Urinary bladder (tissue), 4 donors: ENCODE data around the gene KRTCAP3. TPM values are rescaled to one million over a fixed set of nuclear protein-coding genes. Genes with fewer than 3 reads are reported as not detected.

Experiments used
- DNase-seq: peaks from one replicate; pipeline ENCODE4 v3.0.0-alpha.2; 2015; ENCODE audit errors: extremely low spot score
- H3K27ac ChIP-seq: one replicate; pipeline ENCODE4 v1.5.1; 2013; ENCODE audit warnings: low read depth, mild to moderate bottlenecking, moderate library complexity
- H3K36me3 ChIP-seq: one replicate; pipeline ENCODE4 v1.6.1; 2013; ENCODE audit warnings: mild to moderate bottlenecking, moderate library complexity; ENCODE audit not compliant: insufficient read depth
- H3K4me1 ChIP-seq: one replicate; pipeline ENCODE4 v1.6.1; 2013; ENCODE audit warnings: mild to moderate bottlenecking, moderate library complexity; ENCODE audit not compliant: insufficient read depth
- H3K4me3 ChIP-seq: one replicate; pipeline ENCODE4 v1.5.1; 2013; ENCODE audit warnings: low read depth, low read length
- WGBS: extraction: QIAGEN DNeasy Blood & Tissue Kit; methylation state at CpG from one replicate; pipeline ENCODE4 v1.1.7; 2013; 5-methylcytosine and 5-hydroxymethylcytosine counted together
- polyA plus RNA-seq: library from polyadenylated mRNA; stranded (reverse); fragments of 200-250 nt; gene quantifications from one replicate; pipeline ENCODE4 v1.2.3, GENCODE V29; 2013
- total RNA-seq: library from RNA; depleted of rRNA; stranded (reverse); fragments of >200 nt; gene quantifications from one replicate; pipeline ENCODE4 v1.2.3, GENCODE V29; 2014
- donor health status: healthy with polysubstance abuse.
- donor health status: healthy.

The KRTCAP3 gene, protein sequence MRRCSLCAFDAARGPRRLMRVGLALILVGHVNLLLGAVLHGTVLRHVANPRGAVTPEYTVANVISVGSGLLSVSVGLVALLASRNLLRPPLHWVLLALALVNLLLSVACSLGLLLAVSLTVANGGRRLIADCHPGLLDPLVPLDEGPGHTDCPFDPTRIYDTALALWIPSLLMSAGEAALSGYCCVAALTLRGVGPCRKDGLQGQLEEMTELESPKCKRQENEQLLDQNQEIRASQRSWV
- 2.5 TPM for total RNA-seq
- polyA plus RNA-seq, result 12.7 TPM

DNA sequence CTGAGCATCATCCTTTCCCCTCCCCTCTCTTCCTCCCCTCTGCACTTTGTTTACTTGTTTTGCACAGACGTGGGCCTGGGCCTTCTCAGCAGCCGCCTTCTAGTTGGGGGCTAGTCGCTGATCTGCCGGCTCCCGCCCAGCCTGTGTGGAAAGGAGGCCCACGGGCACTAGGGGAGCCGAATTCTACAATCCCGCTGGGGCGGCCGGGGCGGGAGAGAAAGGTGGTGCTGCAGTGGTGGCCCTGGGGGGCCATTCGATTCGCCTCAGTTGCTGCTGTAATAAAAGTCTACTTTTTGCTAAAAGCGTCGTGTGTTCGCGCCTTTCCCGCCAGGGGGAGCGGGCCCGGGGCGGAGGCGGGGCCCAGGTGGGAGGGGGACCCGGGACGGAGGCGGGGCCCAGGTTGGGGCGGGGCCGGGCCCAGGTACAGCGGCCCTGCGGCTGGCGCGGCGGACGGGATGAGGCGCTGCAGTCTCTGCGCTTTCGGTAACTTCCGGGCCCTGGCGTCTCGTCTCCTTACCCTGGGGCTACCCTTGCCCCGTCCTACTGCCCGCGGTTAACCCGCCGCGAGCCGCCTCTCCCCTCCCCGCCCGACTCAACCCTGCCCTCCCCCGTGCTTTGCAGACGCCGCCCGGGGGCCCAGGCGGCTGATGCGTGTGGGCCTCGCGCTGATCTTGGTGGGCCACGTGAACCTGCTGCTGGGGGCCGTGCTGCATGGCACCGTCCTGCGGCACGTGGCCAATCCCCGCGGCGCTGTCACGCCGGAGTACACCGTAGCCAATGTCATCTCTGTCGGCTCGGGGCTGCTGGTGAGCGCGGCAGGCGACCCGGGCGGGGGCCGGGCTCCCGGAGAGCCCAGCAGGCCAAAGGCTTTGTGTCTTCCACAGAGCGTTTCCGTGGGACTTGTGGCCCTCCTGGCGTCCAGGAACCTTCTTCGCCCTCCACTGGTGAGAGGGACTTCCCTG lies at the start of gene KRTCAP3:
KRTCAP3 (plus strand) TSS at position 424 of the 962 bp plus-strand sequence; CDS start at position 456, 32 bp downstream.
- no peak for DNase-seq
- Histone ChIP-seq H3K4me3 (peak within 1 kb of the TSS; percentile 11), H3K4me1 (no peaks in the 10 kb centered on the region), H3K27ac (peak within 1 kb of the TSS; percentile 53), H3K36me3 (peaks cover 10% of the 10 kb centered on the region)
- WGBS, result 27% methylated on average over 80 of the region's 80 CpGs

- H3K4me3 ChIP-seq, result no peak overlapping the region
- H3K36me3 ChIP-seq, result no peaks in the 10 kb centered on the region
- H3K4me1 ChIP-seq, result no peaks in the 10 kb centered on the region
- no peak for DNase-seq
- WGBS, result 98% methylated on average over 33 of the region's 33 CpGs
- no peak overlapping the region for H3K27ac ChIP-seq
These were observed 49.0 kb upstream of the KRTCAP3 start for GRCh38 chr2:27393225-27393624.

DNA sequence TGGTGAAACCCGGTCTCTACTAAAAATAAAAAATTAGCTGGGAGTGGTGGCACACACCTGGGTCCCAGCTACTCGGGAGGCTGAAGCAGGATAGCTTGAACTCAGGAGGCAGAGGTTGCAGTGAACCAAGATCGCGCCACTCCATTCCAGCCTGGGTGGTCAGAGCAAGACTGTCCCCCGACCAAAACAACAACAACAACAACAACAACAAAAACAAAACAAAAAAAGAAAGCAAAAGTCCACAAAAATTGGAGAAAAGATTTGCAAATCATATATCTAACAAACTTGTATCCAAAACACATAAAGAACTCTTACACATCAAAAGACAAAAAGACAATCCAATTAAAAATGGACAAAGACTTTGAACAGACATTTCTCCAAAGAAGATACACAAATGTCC lies 43.2 kb upstream of the KRTCAP3 start:
- no peaks in the 10 kb centered on the region for H3K4me1 ChIP-seq
- H3K36me3 ChIP-seq, result no peaks in the 10 kb centered on the region
- H3K4me3 ChIP-seq, result no peak overlapping the region
- H3K27ac ChIP-seq, result no peak overlapping the region
- WGBS, result 96% methylated on average over 5 of the region's 5 CpGs
- DNase-seq, result no peak

DNA sequence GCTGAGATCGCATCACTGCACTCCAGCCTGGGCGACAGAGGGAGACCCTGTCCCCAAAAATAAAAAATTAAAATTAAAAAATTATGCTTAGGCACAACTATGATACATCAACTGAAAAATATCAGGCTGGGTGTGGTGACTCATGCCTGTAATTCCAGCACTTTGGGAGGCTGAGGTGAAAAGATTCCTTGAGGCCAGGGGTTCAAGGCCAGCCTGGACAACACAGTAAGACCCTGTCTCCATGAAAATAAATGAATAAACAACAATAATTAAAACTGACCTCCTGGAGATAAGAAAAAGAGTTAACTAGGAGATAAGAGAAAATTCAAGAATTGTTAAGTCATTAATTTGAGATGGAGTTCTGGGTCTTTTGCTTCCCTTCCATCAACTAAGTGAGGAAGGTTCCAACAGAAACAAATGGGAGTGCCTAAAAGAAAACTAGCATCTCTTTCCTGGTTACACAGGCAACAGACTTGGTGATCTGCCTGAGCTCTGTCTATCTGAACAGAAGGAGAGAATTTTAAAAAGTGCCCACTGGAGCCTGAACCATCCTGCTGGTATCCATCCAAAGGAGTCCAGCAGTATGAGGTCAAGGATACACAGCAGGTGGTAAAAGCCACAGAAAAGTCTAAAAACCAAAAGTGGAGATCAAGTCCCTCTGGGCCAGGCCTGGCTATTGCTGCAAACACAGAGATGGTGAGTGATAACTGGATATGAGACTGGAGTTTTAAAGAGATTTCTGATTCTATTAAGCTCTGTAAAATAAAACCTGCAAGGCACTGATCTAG lies 41.6 kb upstream of the KRTCAP3 start:
- Histone ChIP-seq H3K36me3 (peaks cover 2% of the 10 kb centered on the region), H3K4me3 (no peak overlapping the region), H3K27ac (no peak overlapping the region), H3K4me1 (no peaks in the 10 kb centered on the region)
- DNase-seq, result no peak
- WGBS, result 94% methylated on average over 2 of the region's 2 CpGs

GRCh38 chr2:27407798-27408491 lies 34.2 kb upstream of the KRTCAP3 start:
- WGBS, result 53% methylated on average over 16 of the region's 16 CpGs
- DNase-seq, result no peak
- H3K4me1 ChIP-seq, result peaks cover 1% of the 10 kb centered on the region
- H3K27ac ChIP-seq, result no peak overlapping the region
- H3K36me3 ChIP-seq, result peaks cover 2% of the 10 kb centered on the region
- H3K4me3 ChIP-seq, result peak overlapping the region; percentile 11

DNA sequence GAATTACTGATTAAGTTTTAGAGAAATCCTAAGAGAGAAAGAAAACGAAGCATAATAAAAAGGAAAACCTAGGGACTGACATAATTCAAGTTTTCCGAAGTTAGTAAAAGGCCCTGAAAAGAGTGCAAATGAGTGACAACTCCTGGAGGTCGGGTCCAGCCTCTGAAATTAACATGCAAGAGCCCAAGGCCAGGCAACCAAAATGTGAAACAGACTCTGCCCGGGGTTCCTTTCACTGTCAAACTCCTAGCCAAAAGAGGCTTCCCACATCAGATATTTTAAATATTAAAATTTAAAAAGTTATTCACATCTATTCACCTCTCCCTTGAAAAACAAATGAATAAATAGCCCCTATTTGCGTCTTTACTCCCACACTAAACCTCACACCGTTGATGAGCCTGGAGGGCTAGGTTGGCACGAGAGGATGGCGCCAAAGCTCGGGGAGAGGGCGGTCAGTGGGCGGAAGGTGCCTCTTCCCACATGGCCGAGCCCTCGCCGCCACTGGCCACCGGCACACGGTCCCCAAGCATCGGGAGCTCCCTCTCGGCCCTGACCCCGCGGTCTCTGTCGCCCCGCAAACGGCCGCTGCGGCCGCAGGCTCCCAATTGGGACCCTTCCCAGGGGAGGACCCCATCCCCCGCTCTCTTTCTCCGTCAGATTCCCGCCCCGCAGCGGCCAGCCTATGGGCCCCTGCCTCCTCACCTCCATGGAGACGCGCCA lies 33.4 kb upstream of the KRTCAP3 start:
- Histone ChIP-seq H3K27ac (peak overlapping the region; percentile 44), H3K36me3 (peaks cover 2% of the 10 kb centered on the region), H3K4me3 (peak overlapping the region; percentile 98), H3K4me1 (peaks cover 1% of the 10 kb centered on the region)
- no peak for DNase-seq
- under 1% methylated on average over 33 of the region's 33 CpGs for WGBS

DNA sequence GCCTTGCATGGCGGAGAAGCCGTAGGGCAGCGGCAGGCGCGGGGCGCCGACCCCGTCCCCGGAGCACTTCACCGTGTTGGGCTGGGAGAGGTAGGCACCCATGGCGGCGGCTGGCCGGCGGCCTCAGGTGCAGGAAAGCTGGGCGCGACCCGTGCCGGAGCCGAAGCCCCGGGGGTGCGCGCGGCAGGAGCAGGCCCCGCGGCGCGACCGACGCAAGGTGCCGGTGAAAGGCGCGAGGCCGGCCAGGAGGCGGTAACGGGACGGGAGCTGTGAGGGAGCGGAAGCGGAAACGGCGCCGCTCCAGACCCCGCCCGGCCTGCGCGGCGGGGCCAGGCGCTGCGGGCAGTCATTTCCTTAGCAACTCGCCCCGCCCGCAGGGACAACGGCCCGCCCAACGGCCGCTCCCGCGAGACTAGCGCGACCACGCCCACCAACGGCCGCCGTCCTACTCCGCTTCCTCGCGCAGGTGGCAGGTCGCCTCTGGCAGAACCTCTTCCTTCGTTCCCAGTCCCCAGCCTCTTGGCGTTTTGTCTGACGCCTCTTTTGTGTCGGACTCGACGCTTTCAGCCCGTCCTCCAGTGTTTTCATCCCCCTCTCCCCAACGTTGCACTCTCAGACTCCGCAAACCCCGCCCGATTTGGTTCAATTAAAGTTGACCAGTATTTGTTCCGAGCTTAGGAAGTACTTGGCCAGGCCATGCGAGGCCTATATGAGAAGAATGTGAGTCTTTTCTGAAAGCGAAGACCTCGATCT lies 32.7 kb upstream of the KRTCAP3 start, which contains the start of gene PPM1G:
PPM1G (minus strand) TSS at position 271 of the 753 bp plus-strand sequence; CDS start at position 102, 169 bp downstream.
- H3K27ac ChIP-seq, result peak within 1 kb of the TSS; percentile 44
- peaks cover 2% of the 10 kb centered on the region for H3K36me3 ChIP-seq
- H3K4me1 ChIP-seq, result peaks cover 1% of the 10 kb centered on the region
- peak within 1 kb of the TSS; percentile 98 for H3K4me3 ChIP-seq
- under 1% methylated on average over 82 of the region's 82 CpGs for WGBS
- DNase-seq, result peak; percentile 68

- no peak overlapping the region for H3K4me3 ChIP-seq
- H3K27ac ChIP-seq, result no peak overlapping the region
- 78% methylated on average over 9 of the region's 9 CpGs for WGBS
- H3K36me3 ChIP-seq, result no peaks in the 10 kb centered on the region
- peaks cover 1% of the 10 kb centered on the region for H3K4me1 ChIP-seq
- DNase-seq, result no peak
These were observed 29.6 kb upstream of the KRTCAP3 start for GRCh38 chr2:27412419-27413152.

GRCh38 chr2:27416151-27416550 lies 26.0 kb upstream of the KRTCAP3 start:
- DNase-seq, result no peak
- WGBS, result 92% methylated on average over 6 of the region's 6 CpGs

GRCh38 chr2:27420996-27421395 lies 21.2 kb upstream of the KRTCAP3 start:
- Histone ChIP-seq H3K4me1 (no peaks in the 10 kb centered on the region), H3K27ac (no peak overlapping the region), H3K36me3 (no peaks in the 10 kb centered on the region), H3K4me3 (no peak overlapping the region)
- no peak for DNase-seq

More at GRCh38 chr2:27416151-27416550, 26.0 kb upstream of the KRTCAP3 start:
- Histone ChIP-seq H3K36me3 (no peaks in the 10 kb centered on the region), H3K4me3 (no peak overlapping the region), H3K27ac (no peak overlapping the region), H3K4me1 (no peaks in the 10 kb centered on the region)

GRCh38 chr2:27421660-27422250 lies 20.4 kb upstream of the KRTCAP3 start:
- H3K36me3 ChIP-seq, result no peaks in the 10 kb centered on the region
- H3K27ac ChIP-seq, result no peak overlapping the region
- DNase-seq, result no peak
- no peaks in the 10 kb centered on the region for H3K4me1 ChIP-seq
- no peak overlapping the region for H3K4me3 ChIP-seq
- WGBS, result 82% methylated on average over 4 of the region's 4 CpGs
